K562 (cell line): ENCODE measurements around the gene EVL. TPM values are rescaled to one million over a fixed set of nuclear protein-coding genes. Genes with fewer than 3 reads are reported as not detected.

Experiments used
- CBX8 ChIP-seq: fragments of 200-600 bp; sonication (generic); IDR thresholded peaks from 2 replicates; pipeline ENCODE4 v1.6.1; 2012; ENCODE audit warnings: borderline replicate concordance, mixed run types, low read depth, mild to moderate bottlenecking, moderate library complexity, mixed read lengths, low read length, control low read depth, inconsistent platforms; ENCODE audit not compliant: poor library complexity, severe bottlenecking; ENCODE audit errors: extremely low read depth
- DPF2 ChIP-seq: fragments of 450-650 bp; IDR thresholded peaks from 2 replicates; pipeline ENCODE4 v1.6.1; 2016
- ELF4 ChIP-seq: fragments of 450-650 bp; formaldehyde crosslinking; IDR thresholded peaks from 2 replicates; pipeline ENCODE4 v1.4.0; 2022; ENCODE audit warnings: missing genetic modification characterization
- FOXJ3 ChIP-seq: sonication (generic); formaldehyde crosslinking; IDR thresholded peaks from 2 replicates; pipeline ENCODE4 v1.4.0; 2020; ENCODE audit warnings: mild to moderate bottlenecking, missing genetic modification reagents
- FOXK2 ChIP-seq, 2 experiments: fragments of 450-650 bp; IDR thresholded peaks in 1 of 2; conservative IDR thresholded peaks in 1 of 2; 2 replicates each; pipeline ENCODE4 v1.6.1; 2016; ENCODE audit warnings: low read depth in 2 of 2, mild to moderate bottlenecking in 1 of 2
- HNRNPK ChIP-seq: fragments of 200-400 bp; formaldehyde crosslinking; IDR thresholded peaks from one replicate; pipeline ENCODE4 v1.6.1; 2018; ENCODE audit warnings: mild to moderate bottlenecking, low read depth, low read length; ENCODE audit not compliant: poor library complexity, severe bottlenecking
- KDM5B ChIP-seq: fragments of 200-600 bp; sonication (generic); IDR thresholded peaks from 2 replicates; pipeline ENCODE4 v1.6.1; 2012; ENCODE audit warnings: low read depth, mild to moderate bottlenecking, moderate library complexity, low read length, control low read depth, inconsistent platforms; ENCODE audit not compliant: insufficient replicate concordance
- NR1H2 ChIP-seq: sonication (generic); formaldehyde crosslinking; IDR thresholded peaks from 2 replicates; pipeline ENCODE4 v1.4.0; 2020; ENCODE audit warnings: mild to moderate bottlenecking, missing genetic modification reagents
- NRF1 ChIP-seq, 2 experiments: fragments of 450-650 bp; IDR thresholded peaks in 1 of 2; conservative IDR thresholded peaks in 1 of 2; 2 replicates each; pipeline ENCODE4 v1.6.1; 2014; ENCODE audit warnings: mild to moderate bottlenecking in 2 of 2
- PRPF4 ChIP-seq: fragments of 200-400 bp; formaldehyde crosslinking; IDR thresholded peaks from one replicate; pipeline ENCODE4 v1.6.1; 2017; ENCODE audit warnings: low read length, low read depth, mild to moderate bottlenecking; ENCODE audit not compliant: insufficient read depth, poor library complexity, severe bottlenecking
- RBM39 ChIP-seq: fragments of 200-400 bp; formaldehyde crosslinking; optimal IDR thresholded peaks from 2 replicates; pipeline ENCODE3; 2018; ENCODE audit warnings: low read depth, low read length
- ZNF445 ChIP-seq: fragments of 250-450 bp; sonication (Bioruptor Pico); IDR thresholded peaks from 2 replicates; pipeline ENCODE4 v1.4.0; 2020; ENCODE audit warnings: low read depth, mild to moderate bottlenecking, moderate library complexity
- polyA plus RNA-seq, 8 experiments: library from polyadenylated mRNA; depleted of rRNA in 4 of 8; stranded (reverse) in 5 of 8; unstranded in 3 of 8; fragments of >200 nt; fragmentation: Nextera tagmentation in 2 of 8; fragmentation: Illumina TruSeq in 1 of 8; extraction: Ambion mirVana in 2 of 8; extraction: Trizol in 1 of 8; gene quantifications; 2 replicates each; pipeline versions ENCODE4 v1.2.1 to v1.2.3, GENCODE V29; 2011 to 2014; ENCODE audit warnings: inconsistent platforms in 1 of 8, missing spikeins in 1 of 8
- total RNA-seq, 7 experiments: library from RNA; depleted of rRNA in 6 of 7; stranded (reverse); fragments of >200 nt in 6 of 7; fragmentation: Illumina TruSeq in 2 of 7; extraction: Trizol in 2 of 7; gene quantifications; 2 replicates each; pipeline versions ENCODE4 v1.2.1 to v1.2.3, GENCODE V29; 2011 to 2021; ENCODE audit warnings: low replicate concordance in 1 of 7
- TF ChIP-seq, protein P1 (sequence below): fragments of 250-450 bp; sonication (Bioruptor Pico); IDR thresholded peaks from 2 replicates; pipeline ENCODE4 v1.8.0; 2022; ENCODE audit warnings: moderate library complexity, mild to moderate bottlenecking, inconsistent platforms
- TF ChIP-seq, protein P2 (sequence below): fragments of 250-450 bp; sonication (Bioruptor Pico); IDR thresholded peaks from 2 replicates; pipeline ENCODE4 v1.8.0; 2021; ENCODE audit warnings: mild to moderate bottlenecking, moderate library complexity
- TF ChIP-seq, protein P3 (sequence below): fragments of 250-450 bp; sonication (Bioruptor Pico); IDR thresholded peaks from 2 replicates; pipeline ENCODE4 v1.4.0; 2020

Gene EVL
- total and polyA plus RNA-seq, 9 of the 15 experiments (the other 6 are each of a cell fraction or from before 2014, with no cell fraction given): 2.9 to 43.4 (median 23.9) TPM

DNA sequence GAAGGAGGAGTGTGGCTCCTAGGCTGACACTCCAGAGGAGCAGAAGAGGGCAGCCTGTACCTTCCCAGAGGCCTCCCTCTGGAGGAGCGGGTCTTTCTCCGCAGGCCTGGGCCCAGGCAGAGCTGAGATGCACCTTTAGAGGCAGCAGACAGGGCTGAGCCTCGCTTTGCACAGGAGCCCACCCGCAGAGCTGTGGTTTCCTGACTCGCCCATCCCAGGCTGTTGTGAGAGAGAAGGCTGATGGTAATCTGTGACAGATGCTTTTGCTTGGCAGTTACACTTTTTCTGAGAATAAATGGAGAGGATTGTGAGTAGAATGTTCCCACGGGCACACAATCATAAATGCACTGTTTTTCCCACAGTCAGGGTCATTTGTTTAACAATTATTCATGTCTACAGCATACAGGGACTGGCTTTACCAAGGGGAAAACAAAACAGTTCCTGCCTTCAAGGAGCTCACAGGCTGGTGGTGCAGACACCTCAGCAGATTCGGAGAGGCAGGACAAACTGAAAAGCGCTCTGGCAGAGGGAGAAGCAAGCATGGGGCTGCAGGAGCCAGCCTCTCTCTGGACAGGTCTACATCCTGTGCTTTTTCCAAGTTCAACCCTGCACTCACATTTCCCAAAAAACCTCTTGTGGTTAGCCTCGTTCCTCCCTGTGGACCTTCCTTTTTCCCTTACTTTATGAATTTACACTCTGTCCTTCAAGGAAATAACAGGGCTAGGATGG lies 13.9 kb downstream of the EVL start (continued):
- TF ChIP-seq NRF1 (conservative IDR thresholded peaks at IDR 0.05 in 1 of 2, IDR thresholded peaks at IDR 0.05 in 1 of 2) (no peak), CBX8 (no peak), HNRNPK (no peak), ZNF445 (CRISPR knock-in tag) (no peak), PRPF4 (no peak), FOXK2 (conservative IDR thresholded peaks at IDR 0.05 in 1 of 2, IDR thresholded peaks at IDR 0.05 in 1 of 2; ENCODE audit: low read depth in 2 of 2) (no peak), DPF2 (peak; percentile 39; the same call in 1 of the 2 replicates), KDM5B (no peak), FOXJ3 (CRISPR knock-in tag) (no peak), ELF4 (no peak), NR1H2 (no peak), RBM39 (no peak)
- TF ChIP-seq, protein P1, sequence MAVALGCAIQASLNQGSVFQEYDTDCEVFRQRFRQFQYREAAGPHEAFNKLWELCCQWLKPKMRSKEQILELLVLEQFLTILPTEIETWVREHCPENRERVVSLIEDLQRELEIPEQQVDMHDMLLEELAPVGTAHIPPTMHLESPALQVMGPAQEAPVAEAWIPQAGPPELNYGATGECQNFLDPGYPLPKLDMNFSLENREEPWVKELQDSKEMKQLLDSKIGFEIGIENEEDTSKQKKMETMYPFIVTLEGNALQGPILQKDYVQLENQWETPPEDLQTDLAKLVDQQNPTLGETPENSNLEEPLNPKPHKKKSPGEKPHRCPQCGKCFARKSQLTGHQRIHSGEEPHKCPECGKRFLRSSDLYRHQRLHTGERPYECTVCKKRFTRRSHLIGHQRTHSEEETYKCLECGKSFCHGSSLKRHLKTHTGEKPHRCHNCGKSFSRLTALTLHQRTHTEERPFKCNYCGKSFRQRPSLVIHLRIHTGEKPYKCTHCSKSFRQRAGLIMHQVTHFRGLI (CRISPR knock-in tag): no peak
- TF ChIP-seq, protein P2, sequence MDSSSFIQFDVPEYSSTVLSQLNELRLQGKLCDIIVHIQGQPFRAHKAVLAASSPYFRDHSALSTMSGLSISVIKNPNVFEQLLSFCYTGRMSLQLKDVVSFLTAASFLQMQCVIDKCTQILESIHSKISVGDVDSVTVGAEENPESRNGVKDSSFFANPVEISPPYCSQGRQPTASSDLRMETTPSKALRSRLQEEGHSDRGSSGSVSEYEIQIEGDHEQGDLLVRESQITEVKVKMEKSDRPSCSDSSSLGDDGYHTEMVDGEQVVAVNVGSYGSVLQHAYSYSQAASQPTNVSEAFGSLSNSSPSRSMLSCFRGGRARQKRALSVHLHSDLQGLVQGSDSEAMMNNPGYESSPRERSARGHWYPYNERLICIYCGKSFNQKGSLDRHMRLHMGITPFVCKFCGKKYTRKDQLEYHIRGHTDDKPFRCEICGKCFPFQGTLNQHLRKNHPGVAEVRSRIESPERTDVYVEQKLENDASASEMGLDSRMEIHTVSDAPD (CRISPR knock-in tag): no peak
- TF ChIP-seq, protein P3, sequence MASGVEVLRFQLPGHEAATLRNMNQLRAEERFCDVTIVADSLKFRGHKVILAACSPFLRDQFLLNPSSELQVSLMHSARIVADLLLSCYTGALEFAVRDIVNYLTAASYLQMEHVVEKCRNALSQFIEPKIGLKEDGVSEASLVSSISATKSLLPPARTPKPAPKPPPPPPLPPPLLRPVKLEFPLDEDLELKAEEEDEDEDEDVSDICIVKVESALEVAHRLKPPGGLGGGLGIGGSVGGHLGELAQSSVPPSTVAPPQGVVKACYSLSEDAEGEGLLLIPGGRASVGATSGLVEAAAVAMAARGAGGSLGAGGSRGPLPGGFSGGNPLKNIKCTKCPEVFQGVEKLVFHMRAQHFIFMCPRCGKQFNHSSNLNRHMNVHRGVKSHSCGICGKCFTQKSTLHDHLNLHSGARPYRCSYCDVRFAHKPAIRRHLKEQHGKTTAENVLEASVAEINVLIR (CRISPR knock-in tag): no peak
